Fibroblast of skin of right quadriceps (primary cell): ENCODE results near the gene ENOSF1.

ENCODE experiments used
- DNase-seq: peaks from one replicate; pipeline ENCODE4 v3.0.0-alpha.2; 2013

Gene ENOSF1

DNA sequence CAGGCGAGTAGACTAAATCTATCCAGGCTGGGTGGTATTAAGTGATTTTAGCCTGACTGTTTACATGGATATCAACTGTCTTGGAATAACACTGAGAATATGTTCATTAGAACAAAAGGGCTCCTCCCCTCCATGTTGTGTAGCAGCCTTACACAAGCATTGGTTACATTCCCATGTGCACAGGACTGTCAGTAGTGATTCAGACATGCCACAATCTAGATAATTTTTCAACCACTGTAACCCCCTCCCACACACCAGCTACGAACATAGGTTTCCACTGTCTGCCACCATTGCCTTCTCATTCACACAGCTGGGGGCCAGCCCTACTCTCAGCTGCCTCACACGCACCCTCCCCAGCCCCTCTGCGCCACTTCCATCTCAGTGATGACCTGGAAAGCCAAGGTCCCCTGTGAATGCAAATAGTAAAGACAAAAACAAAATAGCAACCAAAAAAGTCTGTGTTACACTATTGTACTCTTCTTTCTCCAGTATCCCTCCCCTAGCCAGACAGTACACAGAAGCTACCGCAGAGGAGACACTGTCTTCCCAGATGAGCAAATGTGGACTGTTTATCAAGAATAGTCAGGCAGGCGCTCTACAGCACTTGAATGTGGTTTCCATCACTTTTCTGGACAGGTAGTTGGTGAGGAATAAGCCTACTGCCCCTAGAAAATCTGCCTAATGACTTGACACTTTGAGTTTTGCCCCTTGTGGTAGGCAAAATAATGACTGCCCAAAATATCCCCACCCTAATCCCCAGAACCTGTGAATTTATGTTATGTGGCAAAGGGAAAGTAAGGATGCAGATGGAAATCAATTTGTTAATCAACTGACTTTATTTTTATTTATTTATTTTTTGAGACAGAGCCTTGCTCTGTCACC, 82.9 kb downstream of the ENOSF1 start:
- DNase-seq: no peak

DNA sequence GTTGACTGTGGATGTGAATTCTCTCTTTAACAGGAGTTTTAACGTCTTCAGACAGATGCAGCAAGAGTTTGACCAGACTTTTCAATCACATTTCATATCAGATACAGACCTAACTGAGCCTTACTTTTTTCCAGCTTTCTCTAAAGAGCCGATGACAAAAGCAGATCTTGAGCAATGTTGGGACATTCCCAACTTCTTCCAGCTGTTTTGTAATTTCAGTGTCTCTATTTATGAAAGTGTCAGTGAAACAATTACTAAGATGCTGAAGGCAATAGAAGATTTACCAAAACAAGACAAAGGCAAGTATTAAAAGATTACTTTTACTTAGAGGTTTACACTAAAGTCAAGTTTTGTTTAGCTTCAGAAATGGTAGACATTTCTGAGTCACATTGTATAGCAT, 85.2 kb downstream of the ENOSF1 start:
- DNase-seq: no peak

DNA sequence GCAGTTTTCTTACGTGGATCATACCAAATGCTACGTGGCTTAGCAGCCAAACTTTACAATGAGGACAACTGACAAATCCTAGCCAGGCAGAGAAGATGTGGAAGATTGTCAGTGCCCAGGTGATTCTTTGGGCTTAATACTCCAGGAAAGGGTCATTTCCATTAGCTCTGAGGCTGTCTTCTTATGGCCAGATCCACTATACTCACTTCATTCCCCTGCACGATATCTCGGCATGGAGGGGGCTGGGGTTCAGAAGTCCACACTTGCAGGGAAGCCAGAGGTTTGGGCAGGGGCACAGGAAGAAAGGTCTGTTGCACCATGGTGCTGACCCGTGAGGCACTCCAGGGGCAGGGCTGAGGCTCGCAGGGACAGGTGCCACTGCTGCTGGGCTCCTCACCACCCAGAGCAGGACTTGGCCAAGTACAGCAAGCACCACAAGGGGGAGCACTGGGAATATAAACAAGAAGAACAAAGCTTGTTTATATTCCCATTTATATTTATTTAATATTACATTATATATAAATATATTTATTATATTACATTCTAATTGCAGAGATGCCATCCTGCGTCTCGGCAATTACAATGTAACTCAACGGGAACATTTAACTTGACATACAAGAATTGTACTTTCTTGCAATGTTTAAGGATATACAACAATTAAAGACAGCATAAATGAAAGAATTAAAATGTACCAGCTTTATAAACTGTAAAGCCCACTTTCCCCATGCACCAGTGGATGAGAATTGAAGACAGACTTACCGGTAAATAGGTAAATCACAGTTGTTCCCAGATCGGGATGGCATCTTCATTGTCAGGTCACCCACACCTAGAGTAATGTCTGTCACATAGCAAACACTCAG, 88.4 kb downstream of the ENOSF1 start:
- peak; percentile 49 for DNase-seq

DNA sequence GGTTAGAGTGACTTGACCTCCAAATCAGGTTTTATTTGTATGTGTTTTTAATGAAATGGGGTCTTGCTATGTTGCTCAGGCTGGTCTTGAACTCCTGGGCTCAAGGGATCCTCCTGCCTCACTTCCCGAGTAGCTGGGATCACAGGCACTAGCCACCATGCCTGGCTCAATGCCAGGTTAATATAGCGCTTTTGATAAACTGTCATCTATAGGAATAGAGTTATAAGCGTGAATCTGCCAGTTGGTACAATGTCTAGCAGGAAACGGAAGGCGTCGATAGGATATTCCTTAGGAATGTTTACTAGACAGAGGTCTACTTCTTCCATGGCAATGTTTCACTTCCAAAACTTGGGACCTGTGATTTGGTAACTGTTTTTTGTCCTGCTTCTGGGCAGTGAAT, 90.1 kb downstream of the ENOSF1 start:
- no peak for DNase-seq

DNA sequence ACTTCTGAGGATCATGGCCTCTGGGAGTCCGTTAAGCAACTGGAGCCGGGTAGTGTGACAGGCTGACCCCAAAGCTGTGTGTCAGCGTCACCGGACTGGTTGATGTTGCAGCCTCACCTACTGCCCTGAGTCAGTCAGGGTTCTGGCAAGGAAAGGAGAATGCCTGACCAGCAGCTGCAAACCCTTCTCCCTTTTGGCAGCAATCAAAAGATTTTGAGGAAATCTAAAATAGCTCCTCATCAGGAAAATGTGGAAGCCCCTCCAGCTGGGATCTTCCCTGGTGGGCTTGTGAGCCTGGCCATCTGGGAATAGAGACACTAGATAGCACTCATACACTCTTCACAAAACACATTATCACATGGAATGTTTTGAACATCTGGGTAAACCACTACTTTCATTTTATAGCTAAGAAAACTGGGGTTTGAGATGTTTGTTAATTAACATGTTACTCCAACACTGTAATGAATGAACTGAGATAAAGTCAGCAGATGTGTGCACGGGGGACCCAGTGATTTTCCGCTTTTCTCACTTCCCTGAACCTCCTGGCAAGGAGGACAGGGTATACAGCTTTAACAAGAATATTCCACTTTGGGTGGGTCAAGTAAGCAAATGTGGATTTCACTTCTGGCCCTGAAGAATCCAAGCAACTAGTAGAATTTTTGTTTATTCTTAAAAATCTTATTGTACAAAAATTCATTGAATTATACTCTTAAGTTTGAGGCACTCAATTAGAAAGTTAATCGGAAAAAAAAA, 91.0 kb downstream of the ENOSF1 start:
- DNase-seq: no peak
